NCI-H526 (cell line): Measurements from ENCODE around the gene SLCO2B1.

Experiments
- DNase-seq, 2 experiments: peaks; one replicate each; lab custom pipeline; 2025; lab: John Stamatoyannopoulos, UW

The SLCO2B1 gene

GRCh38 chr11:75193711-75194110 lies 42.8 kb downstream of the SLCO2B1 start:
- DNase-seq: no peak

DNA sequence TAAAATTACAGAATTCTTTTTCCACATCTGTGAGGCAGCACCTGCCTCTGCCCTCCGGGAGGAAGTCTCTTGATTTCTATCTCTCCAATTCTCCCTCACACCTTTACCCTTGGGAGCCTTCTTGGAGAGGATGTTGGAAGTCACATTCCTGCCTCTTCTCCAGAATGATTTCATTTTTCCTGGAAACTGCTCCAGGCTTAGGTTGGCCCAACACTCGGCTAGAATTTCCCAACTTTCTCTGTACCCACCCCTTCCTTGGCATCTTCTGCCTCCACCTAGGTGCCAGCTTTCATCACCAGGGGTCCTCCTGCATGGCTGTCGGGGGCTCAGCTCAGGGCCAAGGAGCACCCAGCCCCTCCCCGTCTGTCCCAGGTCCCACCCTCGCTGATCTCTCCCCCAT lies 43.2 kb downstream of the SLCO2B1 start:
- DNase-seq: no peak

DNA sequence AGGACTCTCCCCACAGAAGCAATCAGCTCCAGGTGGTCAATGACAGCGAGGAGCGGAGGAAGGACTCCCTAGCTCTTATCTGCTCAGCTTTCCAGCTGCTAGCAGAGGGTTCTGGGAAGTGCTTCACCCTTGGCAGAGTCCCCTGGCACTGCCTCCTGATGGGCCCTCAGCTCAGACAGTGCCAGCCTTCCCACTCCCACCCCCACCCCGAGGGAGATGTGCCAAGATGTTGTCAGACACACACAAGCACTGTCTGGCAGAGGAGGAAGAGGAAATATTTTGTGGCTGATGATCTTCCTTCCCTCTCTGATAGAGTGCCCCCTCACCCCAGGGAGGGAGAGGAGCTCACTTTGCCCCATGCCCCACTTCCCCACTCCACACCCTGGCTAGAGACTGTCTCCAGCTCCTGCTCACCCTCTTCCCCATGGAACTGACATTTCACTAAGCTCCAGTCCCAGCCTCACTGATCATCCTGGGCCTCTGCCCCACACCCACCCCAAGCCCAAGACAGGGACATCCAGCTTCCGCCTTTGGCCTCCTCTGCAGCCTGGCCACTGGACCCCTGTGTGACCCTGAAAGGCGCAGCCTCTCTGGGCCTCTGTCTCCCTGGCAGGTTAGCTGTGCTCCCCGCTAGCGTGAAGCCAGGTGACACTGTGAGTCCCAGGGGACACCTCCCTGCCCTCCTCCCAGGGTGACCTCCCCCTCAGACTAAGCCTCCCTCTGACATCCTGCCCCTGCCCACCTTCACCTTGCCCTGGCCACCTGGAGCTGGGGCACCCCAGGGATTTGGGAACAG lies 44.5 kb downstream of the SLCO2B1 start:
- DNase-seq: no peak

- no peak for DNase-seq
Observed at GRCh38 chr11:75196426-75196825, 45.5 kb downstream of the SLCO2B1 start.

- no peak for DNase-seq
Observed at GRCh38 chr11:75197512-75198277, 46.8 kb downstream of the SLCO2B1 start.

DNA sequence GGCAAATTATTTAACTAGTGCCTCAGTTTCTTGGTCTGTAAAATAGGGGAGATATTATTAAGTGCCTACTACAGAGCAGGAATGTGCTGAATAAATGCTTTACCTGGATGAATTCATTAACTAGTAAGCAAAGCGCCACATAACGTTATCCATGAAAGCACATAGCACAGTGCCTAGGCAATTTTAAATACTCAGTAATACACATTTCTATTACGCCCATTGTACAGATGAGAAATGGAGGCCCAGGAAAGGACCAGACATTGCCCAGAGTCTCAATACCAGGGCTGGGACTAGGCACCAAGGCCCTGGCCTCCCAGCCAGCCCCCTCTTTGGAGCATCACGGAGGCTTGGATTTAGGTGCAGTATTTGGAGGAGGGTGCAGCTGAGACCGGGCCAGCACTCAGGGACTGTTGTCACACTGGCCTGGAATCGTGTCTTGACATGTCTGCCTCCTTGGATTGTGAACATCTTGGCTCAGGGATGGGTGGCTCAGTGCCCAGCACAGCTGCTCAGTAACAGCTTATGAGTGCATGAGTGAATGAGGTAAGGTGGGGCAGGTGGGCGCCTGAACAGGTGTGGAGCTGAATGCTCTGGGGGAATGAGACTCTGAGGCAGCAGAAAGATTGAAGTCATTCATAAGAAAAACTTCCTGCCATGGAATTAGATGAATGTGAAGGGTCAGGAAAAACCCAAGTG lies 47.5 kb downstream of the SLCO2B1 start:
- no peak for DNase-seq

- DNase-seq: no peak
Observed at GRCh38 chr11:75199412-75199955, 48.6 kb downstream of the SLCO2B1 start.

DNA sequence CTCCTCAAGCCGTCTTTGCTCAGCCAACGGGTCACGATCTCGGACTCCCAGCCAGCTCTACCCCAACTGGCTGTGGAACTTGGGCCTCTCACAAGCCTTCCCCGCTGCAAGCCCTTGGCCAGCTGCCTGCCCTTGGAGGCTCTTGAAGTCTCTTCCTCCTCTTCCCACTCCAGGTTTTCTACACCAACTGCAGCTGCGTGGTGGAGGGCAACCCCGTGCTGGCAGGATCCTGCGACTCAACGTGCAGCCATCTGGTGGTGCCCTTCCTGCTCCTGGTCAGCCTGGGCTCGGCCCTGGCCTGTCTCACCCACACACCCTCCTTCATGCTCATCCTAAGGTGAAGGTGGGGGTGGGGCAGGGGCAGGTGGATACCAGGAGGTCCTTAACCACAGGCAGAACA lies 49.1 kb downstream of the SLCO2B1 start:
- DNase-seq: no peak

- no peak for DNase-seq
Observed at GRCh38 chr11:75200531-75200930, 49.6 kb downstream of the SLCO2B1 start.

DNA sequence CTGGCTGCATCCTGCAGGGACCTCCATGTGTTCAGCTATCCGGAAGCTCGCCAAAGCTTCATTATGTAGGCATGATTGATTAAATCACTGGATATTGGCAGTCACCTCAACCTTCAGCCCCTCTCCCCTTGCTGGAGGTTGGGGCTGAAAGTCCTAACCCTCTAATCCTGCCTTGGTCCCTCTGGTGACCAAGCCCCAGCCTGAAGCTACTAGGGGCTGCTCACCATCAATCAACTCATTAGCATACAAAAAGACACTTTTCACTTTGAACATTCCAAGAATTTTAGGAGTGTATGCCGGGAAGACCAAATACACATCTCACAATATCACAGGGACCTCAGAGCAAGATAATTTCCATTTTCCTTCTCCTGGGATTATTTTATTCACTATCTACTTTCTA lies 50.9 kb downstream of the SLCO2B1 start:
- DNase-seq: no peak

GRCh38 chr11:75202195-75202594 lies 51.3 kb downstream of the SLCO2B1 start:
- no peak for DNase-seq

DNA sequence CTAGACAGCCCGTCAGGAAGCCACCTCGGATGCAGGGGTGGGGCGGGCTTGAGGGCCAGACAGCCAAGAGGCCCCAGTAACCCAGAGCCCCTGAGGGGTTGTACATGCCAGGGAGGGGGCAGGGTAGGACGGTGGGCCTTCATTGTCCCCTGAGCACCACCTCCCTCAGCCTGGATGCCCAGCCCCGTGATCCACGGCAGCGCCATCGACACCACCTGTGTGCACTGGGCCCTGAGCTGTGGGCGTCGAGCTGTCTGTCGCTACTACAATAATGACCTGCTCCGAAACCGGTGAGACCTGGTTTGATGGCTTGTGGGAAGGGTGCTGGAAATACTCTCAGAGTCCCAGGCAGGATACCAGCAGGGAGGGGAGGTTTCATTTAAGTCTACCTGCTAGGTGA lies 52.2 kb downstream of the SLCO2B1 start:
- DNase-seq: peak; percentile 19 to 53

DNA sequence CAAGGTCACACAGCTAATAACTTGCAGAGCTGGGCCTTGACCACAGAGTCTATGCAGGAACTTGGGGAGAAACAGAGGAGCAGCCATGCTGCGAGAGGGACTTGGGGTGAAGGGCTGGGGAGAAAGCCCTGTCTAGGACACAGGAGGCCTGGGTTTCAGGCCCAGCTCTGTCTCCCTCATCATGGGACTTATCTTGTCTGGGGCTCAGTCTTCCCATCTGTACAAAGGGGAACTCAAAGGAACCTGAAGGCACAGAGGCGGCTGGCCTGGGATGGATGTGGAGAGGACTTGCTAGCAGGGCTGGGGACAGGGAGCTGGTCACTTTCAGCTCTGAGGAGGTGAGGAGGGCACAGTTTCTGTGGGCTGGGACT lies 52.7 kb downstream of the SLCO2B1 start:
- DNase-seq: no peak

DNA sequence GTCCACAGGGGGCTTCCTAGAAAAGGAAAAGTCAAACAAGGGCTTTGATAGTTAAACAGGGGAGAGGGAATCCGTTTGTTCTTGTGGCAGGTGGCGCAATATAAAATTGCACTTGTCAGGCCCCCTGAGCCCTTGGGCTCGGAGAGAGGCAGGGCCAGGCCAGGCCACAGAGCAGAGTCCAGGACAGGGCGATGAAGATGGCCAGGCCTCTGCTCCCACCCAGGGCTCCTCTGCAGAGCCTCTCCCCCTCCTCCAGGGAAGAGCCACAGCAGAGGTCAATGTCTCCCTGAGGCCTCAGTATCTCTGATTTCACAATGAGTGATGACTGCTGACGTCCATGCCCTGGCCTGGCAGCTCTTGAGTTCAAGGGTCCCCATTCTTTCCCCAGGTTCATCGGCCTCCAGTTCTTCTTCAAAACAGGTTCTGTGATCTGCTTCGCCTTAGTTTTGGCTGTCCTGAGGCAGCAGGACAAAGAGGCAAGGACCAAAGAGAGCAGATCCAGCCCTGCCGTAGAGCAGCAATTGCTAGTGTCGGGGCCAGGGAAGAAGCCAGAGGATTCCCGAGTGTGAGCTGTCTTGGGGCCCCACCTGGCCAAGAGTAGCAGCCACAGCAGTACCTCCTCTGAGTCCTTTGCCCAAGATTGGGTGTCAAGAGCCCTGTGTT lies 53.2 kb downstream of the SLCO2B1 start:
- DNase-seq: no peak

- DNase-seq: peak; percentile 69 to 93
Observed at GRCh38 chr11:75204685-75205563, 54.0 kb downstream of the SLCO2B1 start.

- DNase-seq: no peak
Observed at GRCh38 chr11:75205564-75206020, 54.7 kb downstream of the SLCO2B1 start.

DNA sequence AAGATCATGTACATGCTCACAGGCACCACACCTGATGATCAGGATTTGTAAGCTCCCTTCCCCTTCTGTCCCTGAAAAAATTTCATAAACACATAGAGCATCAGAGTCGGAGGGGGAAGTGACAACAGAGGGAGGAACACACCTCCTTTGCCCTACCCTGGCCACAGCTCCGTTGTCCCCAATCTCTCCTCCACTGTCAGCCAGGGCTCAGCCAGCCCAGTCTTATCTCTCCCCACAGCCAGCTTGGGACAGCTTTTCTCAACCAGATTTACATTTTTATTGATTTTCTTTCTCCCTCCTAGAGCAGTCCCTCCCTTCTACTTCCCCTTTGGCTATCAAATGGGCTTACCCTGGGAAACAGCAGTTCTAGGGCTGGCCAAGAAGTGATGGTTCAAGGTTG lies 57.5 kb downstream of the SLCO2B1 start:
- DNase-seq: no peak

DNA sequence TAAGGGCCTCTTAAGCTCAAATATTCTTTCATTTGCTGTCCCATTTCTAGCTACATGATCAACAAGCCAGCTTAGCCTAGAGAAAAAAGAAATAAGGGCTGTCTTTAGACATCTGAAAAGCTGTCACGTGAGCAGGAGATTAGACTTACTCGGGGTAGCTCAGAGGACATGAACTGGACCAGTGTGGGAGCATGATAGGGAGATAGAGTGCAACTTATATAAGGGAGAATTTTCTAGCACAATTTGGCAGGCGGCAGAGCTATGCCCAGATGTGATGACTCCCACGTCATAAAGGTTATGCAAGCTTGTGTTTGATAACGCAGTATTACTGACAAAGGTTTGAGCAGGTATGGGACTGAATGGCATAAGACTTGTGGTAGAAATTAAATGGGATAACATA lies 61.5 kb downstream of the SLCO2B1 start:
- no peak for DNase-seq

DNA sequence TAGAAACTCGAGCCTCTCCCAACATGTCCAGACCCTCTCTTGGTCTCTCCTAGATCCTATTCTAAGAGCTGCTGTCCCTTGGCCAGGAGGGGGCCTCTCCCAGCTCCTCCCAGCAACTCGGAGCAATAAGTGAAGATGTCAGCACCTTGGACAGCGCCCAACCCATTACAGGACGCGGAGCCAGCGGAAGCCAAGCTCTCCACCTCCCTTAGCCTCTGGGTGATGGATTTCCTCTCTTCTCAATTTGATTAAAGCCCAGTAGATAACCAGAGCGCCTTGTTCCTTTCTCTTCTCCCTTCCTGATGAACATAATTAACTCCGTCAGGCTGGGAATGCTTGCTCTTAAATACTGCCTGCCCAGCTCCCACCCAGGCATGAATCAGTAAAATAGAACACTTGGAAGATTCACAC lies 63.5 kb downstream of the SLCO2B1 start:
- peak in 1 of 2 experiments; percentile 18 for DNase-seq

- no peak for DNase-seq
Observed at GRCh38 chr11:75214843-75215242, 63.9 kb downstream of the SLCO2B1 start.

DNA sequence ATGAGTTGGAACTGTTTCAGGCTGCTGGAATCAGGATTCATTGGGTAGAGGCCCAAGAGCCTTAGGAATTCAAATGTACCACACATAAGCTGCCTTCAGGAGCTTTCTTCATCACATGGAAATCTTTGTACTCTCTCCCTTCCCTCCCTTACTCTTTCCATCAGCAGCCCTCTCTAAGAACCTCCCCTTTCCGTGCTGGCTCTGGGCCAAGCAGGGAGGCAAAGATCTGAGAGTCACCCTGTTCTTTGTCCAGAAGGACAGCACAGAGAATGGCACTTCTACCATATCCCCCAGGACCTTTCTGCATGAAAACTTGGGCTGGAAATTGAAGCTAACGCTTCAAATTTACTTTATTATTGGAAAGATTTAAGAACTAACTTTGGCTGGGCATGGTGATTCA lies 69.0 kb downstream of the SLCO2B1 start:
- no peak for DNase-seq
